Keratinocyte (primary cell): ENCODE measurements around the gene RAET1G. TPM values are rescaled to one million over a fixed set of nuclear protein-coding genes. Genes with fewer than 3 reads are reported as not detected.
"Not testable (repeated sequence)": the region's sequence is repeated elsewhere in the genome, so short reads cannot be mapped to it uniquely, and the experiment has no call there.

Source experiments
- DNase-seq: peaks from one replicate; pipeline ENCODE4 v3.0.0-alpha.2; 2011; ENCODE audit warnings: low read depth, missing footprints, low spot score
- FAIRE-seq: peaks from 2 replicates; lab custom pipeline; 2011; peaks lifted over from hg19 to GRCh38; lab: Jason Lieb, UNC
- H2AFZ ChIP-seq: 2 replicates; pipeline ENCODE4 v1.6.0; 2012; ENCODE audit warnings: low read length, control low read depth, inconsistent platforms; ENCODE audit not compliant: control insufficient read depth
- H3K27ac ChIP-seq: 2 replicates; pipeline ENCODE4 v1.5.1; 2011; ENCODE audit warnings: low read length; ENCODE audit not compliant: control insufficient read depth, insufficient read depth
- H3K27me3 ChIP-seq: 3 replicates; pipeline ENCODE4 v1.6.0; 2011; ENCODE audit warnings: low read length; ENCODE audit not compliant: control insufficient read depth, insufficient read depth; ENCODE audit errors: extremely low read depth
- H3K36me3 ChIP-seq, 2 experiments: 2 replicates in 1 of 2; 3 replicates in 1 of 2; pipeline ENCODE4 v1.5.1; 2011; ENCODE audit warnings: low read length in 2 of 2, mild to moderate bottlenecking in 1 of 2; ENCODE audit not compliant: control insufficient read depth in 2 of 2, insufficient read depth in 2 of 2; ENCODE audit errors: extremely low read depth in 1 of 2
- H3K4me1 ChIP-seq: 3 replicates; pipeline ENCODE4 v1.5.1; 2011; ENCODE audit warnings: low read length; ENCODE audit not compliant: control insufficient read depth, insufficient read depth; ENCODE audit errors: extremely low read depth
- H3K4me2 ChIP-seq: 3 replicates; pipeline ENCODE4 v1.6.0; 2011; ENCODE audit warnings: low read depth, low read length; ENCODE audit not compliant: control insufficient read depth, insufficient read depth; ENCODE audit errors: extremely low read depth
- H3K4me3 ChIP-seq, 3 experiments: fragments of 200-600 bp in 1 of 3; sonication (generic) in 1 of 3; 2 replicates in 2 of 3; 3 replicates in 1 of 3; pipeline ENCODE4 v1.5.1; 2011 to 2016; ENCODE audit warnings: low read length in 3 of 3, mild to moderate bottlenecking in 3 of 3, control low read depth in 2 of 3, inconsistent platforms in 1 of 3, low read depth in 1 of 3, mixed read lengths in 1 of 3, mixed run types in 1 of 3, moderate library complexity in 1 of 3; ENCODE audit not compliant: control insufficient read depth in 2 of 3, insufficient read depth in 2 of 3; ENCODE audit errors: extremely low read depth in 1 of 3
- H3K79me2 ChIP-seq: 2 replicates; pipeline ENCODE4 v1.6.0; 2012; ENCODE audit warnings: low read length; ENCODE audit not compliant: control insufficient read depth, insufficient read depth
- H3K9ac ChIP-seq: 3 replicates; pipeline ENCODE4 v1.6.0; 2011; ENCODE audit warnings: low read length; ENCODE audit not compliant: control insufficient read depth, insufficient read depth; ENCODE audit errors: extremely low read depth
- H3K9me1 ChIP-seq: 3 replicates; pipeline ENCODE4 v1.6.0; 2011; ENCODE audit warnings: low read length; ENCODE audit not compliant: control insufficient read depth, insufficient read depth; ENCODE audit errors: extremely low read depth
- H3K9me3 ChIP-seq: 2 replicates; pipeline ENCODE4 v1.5.1; 2012; ENCODE audit warnings: low read depth, low read length; ENCODE audit not compliant: control insufficient read depth
- H4K20me1 ChIP-seq: 3 replicates; pipeline ENCODE4 v1.6.0; 2011; ENCODE audit warnings: low read length; ENCODE audit not compliant: control insufficient read depth, insufficient read depth; ENCODE audit errors: extremely low read depth
- EZH2 ChIP-seq: IDR thresholded peaks from one replicate; pipeline ENCODE4 v1.6.1; 2012; ENCODE audit warnings: inconsistent platforms, mild to moderate bottlenecking, low read length, moderate library complexity
- dilution Hi-C: fragments of 300-500 bp; cut with MboI; formaldehyde crosslinking; loops from one replicate; pipeline ENCODE4 v1.7.0; 2020; ENCODE audit warnings: low sequenced_read_pairs; ENCODE audit not compliant: extremely low pct_ligation_motif_present
- polyA plus RNA-seq, 5 experiments: library from polyadenylated mRNA; depleted of rRNA in 3 of 5; stranded (reverse) in 3 of 5; stranded (forward) in 1 of 5; unstranded in 1 of 5; fragments of >200 nt; gene quantifications; 1 replicate in 1 of 5; 2 replicates in 3 of 5; 3 replicates in 1 of 5; pipeline versions ENCODE4 v1.2.1 to v1.2.3, GENCODE V29; 2011 to 2012; ENCODE audit warnings: missing spikeins in 2 of 5, low read depth in 1 of 5, low replicate concordance in 1 of 5
- TF ChIP-seq, protein P1 (sequence below), 3 experiments: IDR thresholded peaks in 1 of 3; conservative IDR thresholded peaks in 1 of 3; optimal IDR thresholded peaks in 1 of 3; 2 replicates in 2 of 3; 3 replicates in 1 of 3; pipeline versions ENCODE3 to v1.5.1; 2011; ENCODE audit warnings: low read length in 3 of 3, mild to moderate bottlenecking in 3 of 3, moderate library complexity in 2 of 3, control low read depth in 1 of 3, inconsistent platforms in 1 of 3; ENCODE audit not compliant: insufficient read depth in 2 of 3; ENCODE audit errors: extremely low read depth in 1 of 3

Gene RAET1G
- polyA plus RNA-seq, 1 donor (not counting 4 experiments of a cell fraction or from before 2014, with no cell fraction given), result 16.4 TPM

- H3K4me2 ChIP-seq, H3K4me3 ChIP-seq, H3K27ac ChIP-seq, DNase-seq, H3K36me3 ChIP-seq, H3K9ac ChIP-seq, H2AFZ ChIP-seq, H3K9me3 ChIP-seq, dilution Hi-C loops, FAIRE-seq, H3K4me1 ChIP-seq, H3K9me1 ChIP-seq, H4K20me1 ChIP-seq, H3K79me2 ChIP-seq: not testable (repeated sequence)
- peaks cover 32% of the 10 kb centered on the region for H3K27me3 ChIP-seq
These were observed 45.1 kb upstream of the RAET1G start for GRCh38 chr6:149967999-149968398.

DNA sequence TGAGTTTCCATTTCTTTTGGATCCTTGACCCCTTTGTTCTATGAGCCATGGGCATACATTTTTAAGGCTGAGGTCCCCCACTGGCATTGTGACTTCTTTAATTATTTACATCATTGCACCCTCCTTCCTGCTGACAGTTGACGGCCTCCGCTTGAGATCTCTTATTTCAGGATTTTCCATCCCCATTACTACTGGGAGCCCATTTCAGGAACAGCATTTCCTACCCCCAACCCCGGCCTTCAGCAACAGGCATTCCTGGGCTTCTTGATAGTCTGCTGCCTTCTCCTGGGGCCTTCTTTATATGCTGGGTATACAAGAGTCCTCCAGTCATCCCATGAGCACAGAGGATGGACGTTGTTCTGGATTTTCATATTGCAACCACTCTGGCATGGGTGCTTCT, 44.7 kb upstream of the RAET1G start:
- Histone ChIP-seq H4K20me1 (no peaks in the 10 kb centered on the region), H2AFZ (no peak overlapping the region), H3K27ac (no peak overlapping the region), H3K9ac (no peak overlapping the region), H3K4me3 (no peak overlapping the region), H3K4me1 (peaks cover 10% of the 10 kb centered on the region), H3K36me3 (no peaks in the 10 kb centered on the region), H3K9me3 (no peaks in the 10 kb centered on the region), H3K27me3 (peaks cover 32% of the 10 kb centered on the region), H3K79me2 (no peaks in the 10 kb centered on the region), H3K9me1 (no peaks in the 10 kb centered on the region), H3K4me2 (no peak overlapping the region)
- dilution Hi-C loops, result no loop called here
- TF ChIP-seq EZH2, result no peak
- TF ChIP-seq, protein P1, sequence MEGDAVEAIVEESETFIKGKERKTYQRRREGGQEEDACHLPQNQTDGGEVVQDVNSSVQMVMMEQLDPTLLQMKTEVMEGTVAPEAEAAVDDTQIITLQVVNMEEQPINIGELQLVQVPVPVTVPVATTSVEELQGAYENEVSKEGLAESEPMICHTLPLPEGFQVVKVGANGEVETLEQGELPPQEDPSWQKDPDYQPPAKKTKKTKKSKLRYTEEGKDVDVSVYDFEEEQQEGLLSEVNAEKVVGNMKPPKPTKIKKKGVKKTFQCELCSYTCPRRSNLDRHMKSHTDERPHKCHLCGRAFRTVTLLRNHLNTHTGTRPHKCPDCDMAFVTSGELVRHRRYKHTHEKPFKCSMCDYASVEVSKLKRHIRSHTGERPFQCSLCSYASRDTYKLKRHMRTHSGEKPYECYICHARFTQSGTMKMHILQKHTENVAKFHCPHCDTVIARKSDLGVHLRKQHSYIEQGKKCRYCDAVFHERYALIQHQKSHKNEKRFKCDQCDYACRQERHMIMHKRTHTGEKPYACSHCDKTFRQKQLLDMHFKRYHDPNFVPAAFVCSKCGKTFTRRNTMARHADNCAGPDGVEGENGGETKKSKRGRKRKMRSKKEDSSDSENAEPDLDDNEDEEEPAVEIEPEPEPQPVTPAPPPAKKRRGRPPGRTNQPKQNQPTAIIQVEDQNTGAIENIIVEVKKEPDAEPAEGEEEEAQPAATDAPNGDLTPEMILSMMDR (optimal IDR thresholded peaks at IDR 0.05 in 1 of 3, IDR thresholded peaks at IDR 0.05 in 1 of 3, conservative IDR thresholded peaks at IDR 0.05 in 1 of 3; ENCODE audit: extremely low read depth in 1 of 3, insufficient read depth in 2 of 3, low read length in 3 of 3), result no peak
- DNase-seq (no peak), FAIRE-seq (no peak)

GRCh38 chr6:149966319-149966718, 43.4 kb upstream of the RAET1G start:
- DNase-seq, H3K9ac ChIP-seq, H3K9me3 ChIP-seq, H3K36me3 ChIP-seq, H3K4me1 ChIP-seq, H2AFZ ChIP-seq, H3K27ac ChIP-seq, H3K4me3 ChIP-seq, FAIRE-seq, H3K9me1 ChIP-seq, H4K20me1 ChIP-seq, H3K4me2 ChIP-seq, dilution Hi-C loops, H3K79me2 ChIP-seq: not testable (repeated sequence)
- H3K27me3 ChIP-seq, result peaks cover 32% of the 10 kb centered on the region
